Caco-2 (cell line): ENCODE results near the gene ASTN2. TPM values are rescaled to one million over a fixed set of nuclear protein-coding genes. Genes with fewer than 3 reads are reported as not detected.
A peak's percentile ranks its signal among the peaks of the same experiment; 100 is the strongest.

ENCODE experiments used
- BruUV-seq: library from RNA; stranded (reverse); fragments of 400-500 nt; replicated peaks from 2 replicates; lab custom pipeline; 2021; lab: Mats Ljungman, UMichigan
- CTCF ChIA-PET: fragments of 300-600 bp; sonication (Branson Sonifier 250); formaldehyde crosslinking; loops from one replicate; lab custom pipeline; 2022; ENCODE audit warnings: antibody characterized with exemption; lab: Charles Lee
- POLR2A ChIA-PET: fragments of 300-600 bp; sonication (Branson Sonifier 250); formaldehyde crosslinking; loops from one replicate; lab custom pipeline; 2022; ENCODE audit warnings: antibody characterized with exemption; lab: Charles Lee
- DNase-seq, 2 experiments: peaks; one replicate each; pipeline versions ENCODE4 v3.0.0 to v3.0.0-alpha.2; 2020 to 2022
- H3K27me3 ChIP-seq: replicated peaks from 2 replicates; pipeline ENCODE4 v1.6.0; 2011; ENCODE audit warnings: low read length; ENCODE audit not compliant: control insufficient read depth, insufficient read depth
- H3K36me3 ChIP-seq: 2 replicates; pipeline ENCODE4 v1.5.1; 2011; ENCODE audit warnings: low read length; ENCODE audit not compliant: control insufficient read depth, insufficient read depth
- H3K4me1 ChIP-seq: fragments of 250-450 bp; sonication (Bioruptor Pico); 2 replicates; pipeline ENCODE4 v1.5.1; 2020; ENCODE audit warnings: mild to moderate bottlenecking
- H3K4me3 ChIP-seq: 2 replicates; pipeline ENCODE4 v1.5.1; 2011; ENCODE audit warnings: low read depth, mild to moderate bottlenecking, control low read depth, low read length
- H3K9me3 ChIP-seq: fragments of 250-450 bp; sonication (Bioruptor Pico); 2 replicates; pipeline ENCODE4 v1.5.1; 2020; ENCODE audit warnings: mild to moderate bottlenecking, moderate library complexity
- H3K27ac Mint-ChIP-seq: one replicate; pipeline ENCODE4 v1.8.0; 2022; ENCODE audit warnings: mixed read lengths; ENCODE audit not compliant: unreplicated experiment
- H3K27me3 Mint-ChIP-seq: one replicate; pipeline ENCODE4 v1.8.0; 2022; ENCODE audit warnings: mixed read lengths; ENCODE audit not compliant: insufficient read depth, unreplicated experiment
- H3K36me3 Mint-ChIP-seq: one replicate; pipeline ENCODE4 v1.8.0; 2022; ENCODE audit warnings: mild to moderate bottlenecking, mixed read lengths; ENCODE audit not compliant: insufficient read depth, unreplicated experiment
- H3K4me1 Mint-ChIP-seq: one replicate; pipeline ENCODE4 v1.8.0; 2022; ENCODE audit warnings: low read depth, mixed read lengths; ENCODE audit not compliant: unreplicated experiment
- H3K4me3 Mint-ChIP-seq: one replicate; pipeline ENCODE4 v1.8.0; 2022; ENCODE audit warnings: mild to moderate bottlenecking, moderate library complexity, mixed read lengths; ENCODE audit not compliant: unreplicated experiment
- H3K9me3 Mint-ChIP-seq: one replicate; pipeline ENCODE4 v1.8.0; 2022; ENCODE audit warnings: mixed read lengths; ENCODE audit not compliant: unreplicated experiment
- intact Hi-C: fragments of 100-400 bp; cut with micrococcal nuclease; formaldehyde crosslinking; loops from one replicate; pipeline ENCODE4 v1.10.0; 2022; ENCODE audit not compliant: unreplicated experiment
- total RNA-seq: library from RNA; stranded (reverse); gene quantifications from 2 replicates; pipeline ENCODE4 v1.2.3, GENCODE V29; 2022
- TF ChIP-seq, protein P1 (sequence below), 2 experiments: fragments of 200-600 bp in 1 of 2; IDR thresholded peaks; 1 replicate in 1 of 2; 2 replicates in 1 of 2; pipeline versions ENCODE4 v1.5.1 to v1.8.0; 2011 to 2022; ENCODE audit warnings: antibody characterized with exemption in 1 of 2, control low read depth in 1 of 2, inconsistent platforms in 1 of 2, low read depth in 1 of 2, low read length in 1 of 2, mild to moderate bottlenecking in 1 of 2, moderate library complexity in 1 of 2; ENCODE audit not compliant: insufficient read depth in 1 of 2, severe bottlenecking in 1 of 2, unreplicated experiment in 1 of 2

Gene ASTN2
- total RNA-seq, 1 experiment from 2014 or later = 12.7 TPM

DNA sequence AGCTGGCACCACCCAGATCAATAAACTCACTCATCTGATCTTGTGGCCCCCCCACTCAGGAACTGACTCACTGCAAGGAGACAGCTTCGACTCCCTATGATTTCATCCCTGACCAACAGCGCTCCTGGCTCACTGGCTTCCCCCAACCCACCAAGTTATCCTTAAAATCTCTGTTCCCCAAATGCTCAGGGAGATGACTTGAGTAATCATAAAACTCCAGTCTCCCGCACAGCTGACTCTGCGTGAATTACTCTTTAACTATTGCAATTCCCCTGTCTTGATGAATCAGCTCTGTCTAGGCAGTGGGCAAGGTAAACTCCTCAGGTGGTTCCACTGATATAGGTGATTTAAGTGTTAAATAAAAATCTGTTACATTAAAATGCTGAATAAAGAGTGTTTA, 729.7 kb downstream of the ASTN2 start:
- Histone ChIP-seq H3K27me3 (no peaks in the 10 kb centered on the region), H3K4me1 (peaks cover 22% of the 10 kb centered on the region), H3K9me3 (no peaks in the 10 kb centered on the region), H3K36me3 (no peaks in the 10 kb centered on the region; the same call in 1 of the 2 replicates), H3K4me3 (no peak overlapping the region)
- intact Hi-C loops = no loop called here
- ChIA-PET POLR2A (no interaction called here), CTCF (no interaction called here)
- Mint-ChIP-seq H3K27ac (no peak overlapping the region), H3K9me3 (no peaks in the 10 kb centered on the region), H3K27me3 (no peaks in the 10 kb centered on the region), H3K36me3 (peaks cover 9% of the 10 kb centered on the region), H3K4me3 (no peak overlapping the region), H3K4me1 (peaks cover 25% of the 10 kb centered on the region)
- BruUV-seq = no TSS peak
- TF ChIP-seq, protein P1, sequence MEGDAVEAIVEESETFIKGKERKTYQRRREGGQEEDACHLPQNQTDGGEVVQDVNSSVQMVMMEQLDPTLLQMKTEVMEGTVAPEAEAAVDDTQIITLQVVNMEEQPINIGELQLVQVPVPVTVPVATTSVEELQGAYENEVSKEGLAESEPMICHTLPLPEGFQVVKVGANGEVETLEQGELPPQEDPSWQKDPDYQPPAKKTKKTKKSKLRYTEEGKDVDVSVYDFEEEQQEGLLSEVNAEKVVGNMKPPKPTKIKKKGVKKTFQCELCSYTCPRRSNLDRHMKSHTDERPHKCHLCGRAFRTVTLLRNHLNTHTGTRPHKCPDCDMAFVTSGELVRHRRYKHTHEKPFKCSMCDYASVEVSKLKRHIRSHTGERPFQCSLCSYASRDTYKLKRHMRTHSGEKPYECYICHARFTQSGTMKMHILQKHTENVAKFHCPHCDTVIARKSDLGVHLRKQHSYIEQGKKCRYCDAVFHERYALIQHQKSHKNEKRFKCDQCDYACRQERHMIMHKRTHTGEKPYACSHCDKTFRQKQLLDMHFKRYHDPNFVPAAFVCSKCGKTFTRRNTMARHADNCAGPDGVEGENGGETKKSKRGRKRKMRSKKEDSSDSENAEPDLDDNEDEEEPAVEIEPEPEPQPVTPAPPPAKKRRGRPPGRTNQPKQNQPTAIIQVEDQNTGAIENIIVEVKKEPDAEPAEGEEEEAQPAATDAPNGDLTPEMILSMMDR (IDR thresholded peaks at IDR 0.05; ENCODE audit: insufficient read depth in 1 of 2, low read depth in 1 of 2, low read length in 1 of 2, severe bottlenecking in 1 of 2, unreplicated experiment in 1 of 2) = no peak
- DNase-seq = no peak

DNA sequence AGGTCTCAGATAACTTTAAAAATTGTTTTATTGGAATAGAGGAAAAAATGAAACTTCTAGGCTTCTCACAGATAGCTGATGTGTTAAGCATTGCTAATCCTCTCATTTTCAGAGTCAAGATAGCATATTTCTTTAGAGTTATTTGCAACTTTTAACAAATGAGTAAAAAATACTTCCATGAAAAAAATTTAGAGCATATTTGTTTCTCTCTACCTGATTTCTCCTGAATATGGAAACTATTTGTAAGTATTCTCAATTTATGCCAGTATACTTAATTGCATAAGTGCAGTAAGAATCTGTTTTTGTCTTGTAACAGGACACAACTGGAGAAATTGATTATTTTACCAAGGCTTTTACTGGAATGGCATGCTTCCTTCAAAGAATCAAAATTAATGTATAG, 731.3 kb downstream of the ASTN2 start:
- H3K4me3 Mint-ChIP-seq = no peak overlapping the region
- POLR2A ChIA-PET = no interaction called here
- CTCF ChIA-PET = no interaction called here
- no TSS peak for BruUV-seq
- H3K36me3 Mint-ChIP-seq = peaks cover 9% of the 10 kb centered on the region
- intact Hi-C loops = no loop called here
- no peaks in the 10 kb centered on the region for H3K9me3 ChIP-seq
- H3K27me3 ChIP-seq = no peaks in the 10 kb centered on the region
- peaks cover 11% of the 10 kb centered on the region for H3K4me1 Mint-ChIP-seq
- no peaks in the 10 kb centered on the region for H3K27me3 Mint-ChIP-seq
- H3K27ac Mint-ChIP-seq = no peak overlapping the region
- peaks cover 6% of the 10 kb centered on the region for H3K4me1 ChIP-seq
- TF ChIP-seq, protein P1 (IDR thresholded peaks at IDR 0.05; ENCODE audit: insufficient read depth in 1 of 2, low read depth in 1 of 2, low read length in 1 of 2, severe bottlenecking in 1 of 2, unreplicated experiment in 1 of 2) = no peak
- H3K9me3 Mint-ChIP-seq = no peaks in the 10 kb centered on the region
- H3K4me3 ChIP-seq = no peak overlapping the region
- no peak for DNase-seq
- H3K36me3 ChIP-seq = no peaks in the 10 kb centered on the region

DNA sequence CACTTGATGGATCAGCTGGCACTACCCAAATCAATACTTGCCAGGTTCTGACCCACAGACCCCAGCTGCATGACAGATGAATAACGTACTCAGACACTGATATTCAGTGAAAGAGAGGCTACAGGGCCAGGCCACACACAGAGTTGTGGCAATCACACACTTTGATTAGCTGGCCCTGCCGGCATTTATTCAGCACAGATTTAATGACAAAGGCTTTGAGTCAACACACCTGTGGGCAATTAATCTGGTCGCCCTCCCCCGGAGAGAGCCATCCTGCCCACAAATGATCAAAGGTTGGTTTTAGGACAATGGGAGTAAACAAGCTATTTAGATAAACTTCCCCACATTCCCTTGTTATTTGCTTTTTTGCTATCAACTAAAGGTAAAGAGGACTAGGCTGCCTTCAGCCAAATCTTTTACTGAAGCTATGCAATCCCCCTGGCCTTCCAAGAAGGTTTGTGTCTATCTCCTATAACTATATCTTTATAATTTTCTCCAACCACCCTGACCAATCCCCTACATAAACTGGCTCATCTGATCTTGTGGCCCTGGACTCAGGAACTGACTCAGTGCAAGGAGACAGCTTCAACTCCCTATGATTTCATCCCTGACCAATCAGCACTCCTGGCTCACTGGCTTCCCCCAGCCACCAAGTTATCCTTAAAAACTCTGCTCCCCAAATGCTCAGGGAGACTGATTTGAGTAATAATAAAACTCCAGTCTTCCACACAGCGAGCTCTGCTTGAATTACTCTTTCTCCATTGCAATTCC, 740.5 kb downstream of the ASTN2 start:
- Mint-ChIP-seq H3K36me3 (no peaks in the 10 kb centered on the region), H3K4me1 (no peaks in the 10 kb centered on the region), H3K4me3 (no peak overlapping the region), H3K9me3 (peaks cover 20% of the 10 kb centered on the region), H3K27me3 (no peaks in the 10 kb centered on the region), H3K27ac (no peak overlapping the region)
- CTCF ChIA-PET = no interaction called here
- no peaks in the 10 kb centered on the region for H3K27me3 ChIP-seq
- no peak overlapping the region for H3K4me3 ChIP-seq
- peaks cover 13% of the 10 kb centered on the region for H3K9me3 ChIP-seq
- TF ChIP-seq, protein P1 (IDR thresholded peaks at IDR 0.05; ENCODE audit: insufficient read depth in 1 of 2, low read depth in 1 of 2, low read length in 1 of 2, severe bottlenecking in 1 of 2, unreplicated experiment in 1 of 2) = no peak
- BruUV-seq = no TSS peak
- H3K36me3 ChIP-seq = peaks cover 2% of the 10 kb centered on the region; the same call in 1 of the 2 replicates
- peak in 1 of 2 experiments; percentile 9 for DNase-seq
- POLR2A ChIA-PET = no interaction called here
- intact Hi-C loops = no loop called here
- H3K4me1 ChIP-seq = peaks cover 6% of the 10 kb centered on the region; the same call in 1 of the 2 replicates
